Activated T-cell treated with anti-CD3 and anti-CD28 coated beads, Interleukin-2, amount 50 U/mL, for 48 hours (primary cell): ENCODE data around the gene OTULIN.

ENCODE experiments used
- DNase-seq, 2 experiments: peaks; one replicate each; pipeline ENCODE4 v3.0.0-alpha.2; 2020

Gene OTULIN

GRCh38 chr5:14664270-14665100 is at the start of gene OTULIN:
TSS of gene OTULIN (plus strand) at chr5:14664718. CDS start at chr5:14664826, 108 bp downstream.
- DNase-seq: peak; percentile 89 to 93

GRCh38 chr5:14615365-14615764 is 49.2 kb upstream of the OTULIN start:
- no peak for DNase-seq

- no peak for DNase-seq
Measured at GRCh38 chr5:14617441-14617840, 47.1 kb upstream of the OTULIN start.

GRCh38 chr5:14627270-14627669 is 37.2 kb upstream of the OTULIN start:
- DNase-seq: no peak

- DNase-seq: peak; percentile 45 to 47
Measured at GRCh38 chr5:14628346-14628745, 36.2 kb upstream of the OTULIN start.

GRCh38 chr5:14630671-14631070 is 33.8 kb upstream of the OTULIN start:
- no peak for DNase-seq

- DNase-seq: no peak
Measured at GRCh38 chr5:14635656-14636055, 28.9 kb upstream of the OTULIN start.

- DNase-seq: no peak
Measured at GRCh38 chr5:14640765-14641164, 23.8 kb upstream of the OTULIN start.

- no peak for DNase-seq
Measured at GRCh38 chr5:14644623-14645237, 19.8 kb upstream of the OTULIN start.

GRCh38 chr5:14650052-14650451 is 14.5 kb upstream of the OTULIN start:
- DNase-seq: no peak

GRCh38 chr5:14655146-14655741 is 9.3 kb upstream of the OTULIN start:
- no peak for DNase-seq

GRCh38 chr5:14656898-14657297 is 7.6 kb upstream of the OTULIN start:
- DNase-seq: no peak

GRCh38 chr5:14659821-14660607 is 4.5 kb upstream of the OTULIN start:
- no peak for DNase-seq

- no peak for DNase-seq
Measured at GRCh38 chr5:14660833-14661232, 3.7 kb upstream of the OTULIN start.

GRCh38 chr5:14662721-14663260 is 1.7 kb upstream of the OTULIN start:
- DNase-seq: no peak

- no peak for DNase-seq
Measured at GRCh38 chr5:14663734-14664269, 716 bp upstream of the OTULIN start.

- DNase-seq: peak in 1 of 2 experiments; percentile 56
Measured at GRCh38 chr5:14665101-14665822, 744 bp downstream of the OTULIN start.

- DNase-seq: peak; percentile 64 to 69
Measured at GRCh38 chr5:14665949-14666348, 1.4 kb downstream of the OTULIN start.

- DNase-seq: no peak
Measured at GRCh38 chr5:14666357-14666756, 1.8 kb downstream of the OTULIN start.

- no peak for DNase-seq
Measured at GRCh38 chr5:14667290-14667689, 2.8 kb downstream of the OTULIN start.

- no peak for DNase-seq
Measured at GRCh38 chr5:14667770-14668169, 3.3 kb downstream of the OTULIN start.

GRCh38 chr5:14668181-14668591 is 3.7 kb downstream of the OTULIN start:
- peak; percentile 55 to 60 for DNase-seq
